HepG2 (cell line): Measurements from ENCODE around the gene OR2B2.

Experiments
- CENPBD1 ChIP-seq: sonication (generic); formaldehyde crosslinking; IDR thresholded peaks from 2 replicates; pipeline ENCODE4 v1.8.0; 2022; ENCODE audit warnings: missing genetic modification reagents, low read depth, mild to moderate bottlenecking, borderline replicate concordance
- FOXC1 ChIP-seq: sonication (generic); formaldehyde crosslinking; IDR thresholded peaks from 2 replicates; pipeline ENCODE4 v1.8.0; 2022; ENCODE audit warnings: mild to moderate bottlenecking, missing genetic modification reagents, borderline replicate concordance
- HOXA5 ChIP-seq: sonication (generic); formaldehyde crosslinking; IDR thresholded peaks from 2 replicates; pipeline ENCODE4 v1.4.0; 2020; ENCODE audit warnings: missing genetic modification reagents
- HOXA7 ChIP-seq: sonication (generic); formaldehyde crosslinking; IDR thresholded peaks from 2 replicates; pipeline ENCODE4 v1.8.1; 2022; ENCODE audit warnings: mild to moderate bottlenecking, missing genetic modification reagents, moderate library complexity
- MXI1 ChIP-seq: IDR thresholded peaks from 3 replicates; pipeline ENCODE4 v1.6.1; 2012; ENCODE audit warnings: low read depth, low read length, inconsistent platforms, borderline replicate concordance
- ZBTB10 ChIP-seq: sonication (generic); formaldehyde crosslinking; IDR thresholded peaks from 2 replicates; pipeline ENCODE4 v1.4.0; 2020; ENCODE audit warnings: missing genetic modification reagents, borderline replicate concordance
- ZFP41 ChIP-seq: sonication (generic); formaldehyde crosslinking; IDR thresholded peaks from 2 replicates; pipeline ENCODE4 v1.4.0; 2020; ENCODE audit warnings: mild to moderate bottlenecking, missing genetic modification reagents, borderline replicate concordance
- ZNF121 ChIP-seq: sonication (generic); formaldehyde crosslinking; IDR thresholded peaks from 2 replicates; pipeline ENCODE4 v1.5.0; 2020; ENCODE audit warnings: mild to moderate bottlenecking, missing genetic modification reagents

- TF ChIP-seq ZBTB10 (CRISPR knock-in tag) = no peak
- TF ChIP-seq HOXA7 (CRISPR knock-in tag) = no peak
- no peak for TF ChIP-seq HOXA5 (CRISPR knock-in tag)
- TF ChIP-seq CENPBD1 (CRISPR knock-in tag) = no peak
- no peak for TF ChIP-seq ZFP41 (CRISPR knock-in tag)
- TF ChIP-seq FOXC1 (CRISPR knock-in tag) = no peak
- TF ChIP-seq ZNF121 (CRISPR knock-in tag) = no peak
- TF ChIP-seq MXI1 = no peak
These were observed 50.3 kb downstream of the OR2B2 start for GRCh38 chr6:27861861-27862260.
